ENCODE data around the gene GPAT3.
"Not testable (repeated sequence)": the region's sequence is repeated elsewhere in the genome, so short reads cannot be mapped to it uniquely, and the experiment has no call there.

Gene GPAT3

GRCh38 chr4:83552083-83552482 is 16.2 kb downstream of the GPAT3 start:
- DNase-seq (ENCODE audit: low read depth) = no peak

- DNase-seq (ENCODE audit: low read depth) = peak; percentile 16
These were observed 17.0 kb downstream of the GPAT3 start for GRCh38 chr4:83552924-83553323.

GRCh38 chr4:83556006-83556707 is 20.2 kb downstream of the GPAT3 start:
- DNase-seq (ENCODE audit: low read depth) = no peak

GRCh38 chr4:83556816-83557215 is 20.9 kb downstream of the GPAT3 start:
- no peak for DNase-seq (ENCODE audit: low read depth)

- no peak for DNase-seq (ENCODE audit: low read depth)
These were observed 22.2 kb downstream of the GPAT3 start for GRCh38 chr4:83558059-83558653.

- no peak for DNase-seq (ENCODE audit: low read depth)
These were observed 22.8 kb downstream of the GPAT3 start for GRCh38 chr4:83558680-83559079.

GRCh38 chr4:83560523-83560922 is 24.6 kb downstream of the GPAT3 start:
- no peak for DNase-seq (ENCODE audit: low read depth)

- DNase-seq (ENCODE audit: low read depth) = peak; percentile 32
These were observed 25.5 kb downstream of the GPAT3 start for GRCh38 chr4:83561381-83561780.

- no peak for DNase-seq (ENCODE audit: low read depth)
These were observed 28.1 kb downstream of the GPAT3 start for GRCh38 chr4:83563998-83564397.

- DNase-seq (ENCODE audit: low read depth) = no peak
These were observed 32.2 kb downstream of the GPAT3 start for GRCh38 chr4:83568062-83568461.

- no peak for DNase-seq (ENCODE audit: low read depth)
These were observed 33.5 kb downstream of the GPAT3 start for GRCh38 chr4:83569429-83569828.

GRCh38 chr4:83569987-83570386 is 34.1 kb downstream of the GPAT3 start:
- no peak for DNase-seq (ENCODE audit: low read depth)

GRCh38 chr4:83572848-83573247 is 36.9 kb downstream of the GPAT3 start:
- DNase-seq (ENCODE audit: low read depth) = no peak

GRCh38 chr4:83574247-83574646 is 38.3 kb downstream of the GPAT3 start:
- no peak for DNase-seq (ENCODE audit: low read depth)

GRCh38 chr4:83576237-83576636 is 40.3 kb downstream of the GPAT3 start:
- DNase-seq (ENCODE audit: low read depth) = not testable (repeated sequence)

GRCh38 chr4:83581411-83582288 is 45.7 kb downstream of the GPAT3 start:
- no peak for DNase-seq (ENCODE audit: low read depth)

GRCh38 chr4:83582289-83582785 is 46.4 kb downstream of the GPAT3 start:
- peak; percentile 26 for DNase-seq (ENCODE audit: low read depth)

GRCh38 chr4:83585982-83586508 is 50.1 kb downstream of the GPAT3 start:
- DNase-seq (ENCODE audit: low read depth) = no peak

GRCh38 chr4:83589279-83589678 is 53.4 kb downstream of the GPAT3 start:
- no peak for DNase-seq (ENCODE audit: low read depth)

- no peak for DNase-seq (ENCODE audit: low read depth)
These were observed 55.1 kb downstream of the GPAT3 start for GRCh38 chr4:83591056-83591455.

- no peak for DNase-seq (ENCODE audit: low read depth)
These were observed 55.8 kb downstream of the GPAT3 start for GRCh38 chr4:83591730-83592129.

- peak; percentile 20 for DNase-seq (ENCODE audit: low read depth)
These were observed 63.3 kb downstream of the GPAT3 start for GRCh38 chr4:83599183-83599582.

Measured in fibroblast of the conjunctiva (primary cell).